Loucy (cell line): ENCODE data around the gene EP300.
"Not testable (repeated sequence)": the region's sequence is repeated elsewhere in the genome, so short reads cannot be mapped to it uniquely, and the experiment has no call there.

Experiments used
- CTCF ChIP-seq: fragments of 200-600 bp; sonication (generic); conservative IDR thresholded peaks from 2 replicates; pipeline ENCODE4 v1.5.1; 2014; ENCODE audit warnings: mild to moderate bottlenecking, antibody characterized with exemption, low read length
- EZH2phosphoT487 ChIP-seq: fragments of 200-600 bp; IDR thresholded peaks from 2 replicates; pipeline ENCODE4 v1.6.1; 2018; ENCODE audit warnings: antibody characterized with exemption, mild to moderate bottlenecking, moderate library complexity, borderline replicate concordance

- not testable (repeated sequence) for TF ChIP-seq CTCF, EZH2phosphoT487
Measured at GRCh38 chr22:41066341-41066740, 26.1 kb upstream of the EP300 start.
